Smooth muscle cell (in vitro differentiated cells): Measurements from ENCODE around the gene PARK7. TPM values are rescaled to one million over a fixed set of nuclear protein-coding genes. Genes with fewer than 3 reads are reported as not detected.

Experiments
- DNase-seq: peaks from one replicate; lab custom pipeline; 2025; ENCODE audit not compliant: unreplicated experiment; lab: John Stamatoyannopoulos, UW
- H2AFZ ChIP-seq: fragments of 200-600 bp; sonication (generic); 2 replicates; pipeline ENCODE4 v1.6.0; 2016; ENCODE audit warnings: antibody characterized with exemption, low read depth, mild to moderate bottlenecking
- H3F3A ChIP-seq: fragments of 200-600 bp; sonication (generic); 2 replicates; pipeline ENCODE4 v1.6.0; 2017; ENCODE audit warnings: antibody characterized with exemption, low read depth
- H3K27ac ChIP-seq: fragments of 200-600 bp; sonication (generic); 2 replicates; pipeline ENCODE4 v1.5.1; 2016; ENCODE audit warnings: low read depth, mild to moderate bottlenecking
- H3K27me3 ChIP-seq: fragments of 200-600 bp; sonication (generic); 2 replicates; pipeline ENCODE4 v1.6.1; 2016; ENCODE audit warnings: low read depth, mild to moderate bottlenecking
- H3K36me3 ChIP-seq: fragments of 200-600 bp; sonication (generic); 2 replicates; pipeline ENCODE4 v1.5.1; 2016; ENCODE audit warnings: low read depth
- H3K4me1 ChIP-seq: fragments of 200-600 bp; sonication (generic); 2 replicates; pipeline ENCODE4 v1.5.1; 2016; ENCODE audit warnings: low read depth
- H3K4me2 ChIP-seq: fragments of 200-600 bp; sonication (generic); 2 replicates; pipeline ENCODE4 v1.6.0; 2016; ENCODE audit warnings: mild to moderate bottlenecking
- H3K4me3 ChIP-seq: fragments of 200-600 bp; sonication (generic); 2 replicates; pipeline ENCODE4 v1.5.1; 2016; ENCODE audit warnings: mild to moderate bottlenecking
- H3K79me2 ChIP-seq: fragments of 200-600 bp; sonication (generic); 2 replicates; pipeline ENCODE4 v1.6.0; 2016; ENCODE audit warnings: low read depth, mild to moderate bottlenecking
- H3K9ac ChIP-seq: fragments of 200-600 bp; sonication (generic); 2 replicates; pipeline ENCODE4 v1.6.0; 2016; ENCODE audit warnings: low read depth
- H3K9me3 ChIP-seq: fragments of 200-600 bp; sonication (generic); replicated peaks from 2 replicates; pipeline ENCODE4 v1.5.1; 2016; ENCODE audit warnings: low read depth
- H4K20me1 ChIP-seq: fragments of 200-600 bp; sonication (generic); 2 replicates; pipeline ENCODE4 v1.6.0; 2016; ENCODE audit warnings: low read depth
- CTCF ChIP-seq: fragments of 200-600 bp; sonication (generic); IDR thresholded peaks from 2 replicates; pipeline ENCODE4 v1.5.1; 2017; ENCODE audit warnings: borderline replicate concordance, mild to moderate bottlenecking, antibody characterized with exemption; ENCODE audit not compliant: insufficient read depth, poor library complexity, severe bottlenecking
- WGBS: methylation state at CpG from one replicate; pipeline ENCODE4 v1.1.7; 2016; ENCODE audit warnings: low lambda C conversion rate; 5-methylcytosine and 5-hydroxymethylcytosine counted together
- polyA plus RNA-seq: library from polyadenylated mRNA; unstranded; fragments of >200 nt; fragmentation: Nextera tagmentation; extraction: Ambion mirVana; gene quantifications from 2 replicates; pipeline ENCODE4 v1.2.1, GENCODE V29; 2016
- total RNA-seq: library from RNA; depleted of rRNA; stranded (reverse); fragments of >200 nt; gene quantifications from 2 replicates; pipeline ENCODE4 v1.2.3, GENCODE V29; 2014

Gene PARK7
- total and polyA plus RNA-seq, 2 experiments from 2014 or later: 179 to 461 TPM

DNA sequence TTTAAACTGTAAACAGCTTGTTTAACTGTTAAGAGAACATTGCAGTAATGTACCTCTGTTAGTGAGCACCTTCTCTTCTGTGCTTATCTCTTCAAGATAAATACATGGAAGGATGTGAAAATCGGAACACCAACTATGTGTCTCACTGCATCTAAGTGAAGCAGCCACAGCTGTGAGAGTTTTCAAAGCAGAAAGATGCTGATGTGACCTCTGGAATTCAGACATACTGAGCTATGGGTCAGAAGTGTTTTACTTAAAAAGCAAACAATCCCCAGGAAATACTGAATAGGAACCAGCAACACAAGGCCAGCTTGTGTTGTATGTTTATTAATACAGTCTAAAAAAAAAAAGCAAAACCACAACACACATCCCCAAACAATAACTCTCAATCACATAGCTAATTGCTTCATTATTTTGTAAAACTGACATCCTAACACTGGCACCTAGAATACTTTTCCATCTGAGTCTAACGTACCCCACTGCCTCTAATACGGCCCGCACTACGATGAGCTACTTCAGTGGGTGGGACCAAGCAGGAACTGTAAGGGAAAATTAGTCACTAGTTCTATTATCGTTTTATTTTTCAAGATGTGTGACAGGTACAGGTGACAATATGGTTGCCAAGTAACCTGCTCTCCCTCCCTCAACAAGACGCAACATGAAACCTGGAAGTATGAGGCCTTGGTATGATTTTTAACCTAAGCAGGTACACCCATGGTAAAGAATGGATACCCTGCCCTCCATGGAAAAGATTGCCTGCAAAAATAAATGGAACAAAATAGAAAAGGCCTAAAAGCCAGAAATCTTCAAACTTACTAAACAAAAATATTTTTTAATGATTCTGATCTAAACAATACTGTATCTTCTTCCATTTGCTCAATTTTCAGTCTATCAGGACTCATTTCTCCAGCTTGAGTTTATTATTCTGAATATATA, 50.7 kb downstream of the PARK7 start:
- DNase-seq: no peak
- H3K9me3 ChIP-seq: no peaks in the 10 kb centered on the region
- H3K79me2 ChIP-seq: peaks cover 68% of the 10 kb centered on the region
- no peak for TF ChIP-seq CTCF
- peaks cover 24% of the 10 kb centered on the region for H3K4me1 ChIP-seq
- H3K4me2 ChIP-seq: no peak overlapping the region
- peaks cover 13% of the 10 kb centered on the region for H3K36me3 ChIP-seq
- no peak overlapping the region for H2AFZ ChIP-seq
- H3F3A ChIP-seq: peaks cover 84% of the 10 kb centered on the region
- WGBS: 92% methylated on average over 7 of the region's 7 CpGs
- no peak overlapping the region for H3K9ac ChIP-seq
- no peaks in the 10 kb centered on the region for H3K27me3 ChIP-seq
- peak overlapping the region; percentile 14 for H3K27ac ChIP-seq
- no peak overlapping the region for H3K4me3 ChIP-seq
- H4K20me1 ChIP-seq: peaks cover 93% of the 10 kb centered on the region

GRCh38 chr1:8012955-8013354, 51.4 kb downstream of the PARK7 start:
- no peak for TF ChIP-seq CTCF
- H3K27me3 ChIP-seq: no peaks in the 10 kb centered on the region
- WGBS: 95% methylated on average over 4 of the region's 4 CpGs
- H4K20me1 ChIP-seq: peaks cover 97% of the 10 kb centered on the region
- no peak overlapping the region for H2AFZ ChIP-seq
- H3K79me2 ChIP-seq: peaks cover 76% of the 10 kb centered on the region
- DNase-seq: no peak
- H3K36me3 ChIP-seq: peaks cover 13% of the 10 kb centered on the region
- H3K4me1 ChIP-seq: peaks cover 32% of the 10 kb centered on the region
- peak overlapping the region; percentile 14 for H3K27ac ChIP-seq
- no peak overlapping the region for H3K9ac ChIP-seq
- H3K9me3 ChIP-seq: no peaks in the 10 kb centered on the region
- H3K4me3 ChIP-seq: no peak overlapping the region
- H3F3A ChIP-seq: peaks cover 79% of the 10 kb centered on the region
- H3K4me2 ChIP-seq: no peak overlapping the region

DNA sequence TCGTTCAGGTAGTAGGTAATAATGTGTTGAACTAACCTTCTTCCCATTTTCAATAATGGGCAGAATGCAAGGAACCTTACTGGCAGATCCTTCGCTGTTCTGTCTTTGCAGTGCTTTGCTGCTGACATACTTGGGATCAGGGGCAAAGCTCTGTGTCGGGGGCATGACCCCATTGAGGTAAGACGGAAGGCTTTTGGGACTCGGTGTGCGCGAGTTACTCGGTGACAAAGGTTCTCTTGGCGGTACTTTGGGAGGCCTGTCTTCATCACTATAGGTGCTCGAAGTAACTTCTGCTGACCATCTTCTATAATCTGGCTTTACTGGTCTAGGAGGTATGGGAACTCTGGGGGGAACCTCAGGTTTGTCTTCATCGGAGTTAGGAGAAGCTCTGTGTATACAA, 51.9 kb downstream of the PARK7 start:
- H3K4me3 ChIP-seq: no peak overlapping the region
- no peaks in the 10 kb centered on the region for H3K9me3 ChIP-seq
- no peak overlapping the region for H3K9ac ChIP-seq
- 96% methylated on average over 11 of the region's 11 CpGs for WGBS
- no peak overlapping the region for H2AFZ ChIP-seq
- H3K4me2 ChIP-seq: no peak overlapping the region
- peaks cover 75% of the 10 kb centered on the region for H3F3A ChIP-seq
- no peak for DNase-seq
- no peaks in the 10 kb centered on the region for H3K27me3 ChIP-seq
- peaks cover 80% of the 10 kb centered on the region for H3K79me2 ChIP-seq
- H3K27ac ChIP-seq: peak overlapping the region; percentile 14
- no peak for TF ChIP-seq CTCF
- peaks cover 13% of the 10 kb centered on the region for H3K36me3 ChIP-seq
- H4K20me1 ChIP-seq: peaks cover 99% of the 10 kb centered on the region
- H3K4me1 ChIP-seq: peaks cover 36% of the 10 kb centered on the region

DNA sequence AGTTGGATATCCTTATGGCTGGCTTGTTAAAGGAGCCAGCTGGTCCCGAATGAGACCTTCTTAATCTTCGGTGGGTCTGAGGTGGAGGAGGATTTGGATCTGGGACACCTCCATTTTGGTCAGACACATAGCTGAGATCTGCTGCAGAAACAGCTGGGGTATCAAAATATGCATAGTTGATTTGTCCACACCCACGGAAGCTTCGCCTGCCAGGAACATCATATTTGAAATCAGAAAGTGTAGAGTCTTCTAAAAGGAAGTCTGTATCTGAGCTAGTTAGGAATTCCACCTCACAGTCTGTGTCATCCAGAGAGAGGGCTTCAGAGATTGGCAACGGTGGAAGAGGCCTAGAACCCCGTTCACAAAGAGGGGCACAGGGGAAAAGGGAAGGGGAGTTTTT, 52.3 kb downstream of the PARK7 start:
- no peaks in the 10 kb centered on the region for H3K9me3 ChIP-seq
- peaks cover 100% of the 10 kb centered on the region for H4K20me1 ChIP-seq
- no peak for DNase-seq
- no peaks in the 10 kb centered on the region for H3K27me3 ChIP-seq
- H3K4me1 ChIP-seq: peaks cover 40% of the 10 kb centered on the region
- H3K4me3 ChIP-seq: no peak overlapping the region
- H3K36me3 ChIP-seq: peaks cover 13% of the 10 kb centered on the region
- peaks cover 84% of the 10 kb centered on the region for H3K79me2 ChIP-seq
- peaks cover 71% of the 10 kb centered on the region for H3F3A ChIP-seq
- peak overlapping the region; percentile 93 for H3K27ac ChIP-seq
- no peak overlapping the region for H3K4me2 ChIP-seq
- TF ChIP-seq CTCF: no peak
- H2AFZ ChIP-seq: no peak overlapping the region
- 94% methylated on average over 6 of the region's 6 CpGs for WGBS
- H3K9ac ChIP-seq: no peak overlapping the region
